Retinal pigment epithelial cell (primary cell): Measurements from ENCODE around the gene MLANA.

ENCODE experiments used
- DNase-seq: peaks from one replicate; pipeline ENCODE4 v3.0.0-alpha.2; 2010; ENCODE audit warnings: low read depth
- H3K4me3 ChIP-seq: 2 replicates; pipeline ENCODE4 v1.5.1; 2011; ENCODE audit warnings: mild to moderate bottlenecking, low read length, control low read depth, moderate library complexity
- CTCF ChIP-seq: conservative IDR thresholded peaks from 2 replicates; pipeline ENCODE4 v1.5.1; 2011; ENCODE audit warnings: low read depth, low read length, control low read depth, inconsistent platforms

MLANA gene

GRCh38 chr9:5857928-5858327 is 32.8 kb upstream of the MLANA start:
- H3K4me3 ChIP-seq: no peak overlapping the region
- no peak for DNase-seq
- no peak for TF ChIP-seq CTCF

GRCh38 chr9:5858833-5859232 is 31.9 kb upstream of the MLANA start:
- no peak for DNase-seq
- TF ChIP-seq CTCF: no peak
- no peak overlapping the region for H3K4me3 ChIP-seq

GRCh38 chr9:5863092-5863746 is 27.5 kb upstream of the MLANA start:
- no peak overlapping the region for H3K4me3 ChIP-seq
- no peak for TF ChIP-seq CTCF

GRCh38 chr9:5864446-5864845 is 26.2 kb upstream of the MLANA start:
- no peak for DNase-seq
- no peak overlapping the region for H3K4me3 ChIP-seq
- TF ChIP-seq CTCF: no peak

More at GRCh38 chr9:5863092-5863746, 27.5 kb upstream of the MLANA start:
- DNase-seq: no peak

GRCh38 chr9:5866272-5866671 is 24.4 kb upstream of the MLANA start:
- DNase-seq: no peak
- H3K4me3 ChIP-seq: no peak overlapping the region
- TF ChIP-seq CTCF: no peak

- H3K4me3 ChIP-seq: no peak overlapping the region
- TF ChIP-seq CTCF: no peak
- no peak for DNase-seq
These were observed 24.0 kb upstream of the MLANA start for GRCh38 chr9:5866685-5867084.

GRCh38 chr9:5868235-5868634 is 22.5 kb upstream of the MLANA start:
- TF ChIP-seq CTCF: no peak

More at GRCh38 chr9:5868235-5868634, 22.5 kb upstream of the MLANA start:
- DNase-seq: no peak
- no peak overlapping the region for H3K4me3 ChIP-seq
